Right atrium auricular region (tissue), 2 donors: ENCODE data around the gene SLC12A8. TPM values are rescaled to one million over a fixed set of nuclear protein-coding genes. Genes with fewer than 3 reads are reported as not detected.

Source experiments
- DNase-seq: peaks from one replicate; pipeline ENCODE4 v3.0.0-alpha.2; 2019; ENCODE audit warnings: low spot score
- H3K27ac ChIP-seq, 2 donors: fragments of 200-600 bp; sonication (generic); 1 replicate in 1 of 2; 2 replicates in 1 of 2; pipeline ENCODE4 v1.5.1; 2016 to 2019
- H3K27me3 ChIP-seq, 2 donors: fragments of 200-600 bp; sonication (generic); one replicate each; pipeline versions ENCODE4 v1.5.1 to v1.6.0; 2017 to 2019
- H3K36me3 ChIP-seq: fragments of 200-600 bp; sonication (generic); one replicate; pipeline ENCODE4 v1.5.1; 2016
- H3K4me1 ChIP-seq, 2 donors: fragments of 200-600 bp; sonication (generic); one replicate each; pipeline versions ENCODE4 v1.5.1 to v1.6.0; 2017 to 2019
- H3K4me3 ChIP-seq, 2 donors: fragments of 200-600 bp; sonication (generic); 1 replicate in 1 of 2; 2 replicates in 1 of 2; pipeline ENCODE4 v1.5.1; 2017 to 2019; ENCODE audit warnings: mild to moderate bottlenecking in 1 of 2, moderate library complexity in 1 of 2
- H3K9me3 ChIP-seq, 2 donors: fragments of 200-600 bp; sonication (generic); one replicate each; pipeline ENCODE4 v1.5.1; 2019
- total RNA-seq, 2 donors: library from RNA; depleted of rRNA; stranded (reverse); fragments of >200 nt; gene quantifications; one replicate each; pipeline ENCODE4 v1.1.0, GENCODE V29; 2016
- TF ChIP-seq, protein P1 (sequence below), 2 donors: fragments of 200-600 bp; sonication (generic); IDR thresholded peaks; one replicate each; pipeline ENCODE4 v1.5.1; 2019; ENCODE audit warnings: antibody characterized with exemption in 2 of 2

SLC12A8 gene
- total RNA-seq, 2 donors from 2014 or later, result 1.1 to 1.9 TPM

DNA sequence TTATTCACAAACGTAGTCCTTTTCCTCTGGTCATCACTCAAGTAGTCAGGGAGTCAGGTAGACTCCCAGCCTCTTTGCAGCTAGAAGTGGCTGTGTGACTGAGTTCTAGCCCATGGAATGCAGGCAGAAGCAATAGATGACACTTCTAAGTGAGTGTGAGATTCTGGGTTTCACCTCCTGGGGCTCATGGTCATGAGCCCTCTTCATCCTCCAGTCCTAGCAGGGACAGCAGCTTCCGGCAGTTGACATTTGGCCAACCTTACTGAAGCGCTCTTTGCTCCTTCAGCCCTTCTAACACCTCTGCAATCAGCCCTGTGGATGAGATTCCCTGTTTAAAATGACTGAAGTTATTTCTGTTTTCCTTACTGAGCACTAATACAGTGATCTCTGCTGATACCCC lies 21.8 kb downstream of the SLC12A8 start:
- Histone ChIP-seq H3K4me3 (no peak overlapping the region), H3K27ac (peak overlapping the region in 1 of 2 donors; percentile 40), H3K4me1 (peaks cover 0 to 20% of the 10 kb centered on the region in 2 donors), H3K27me3 (no peaks in the 10 kb centered on the region), H3K36me3 (no peaks in the 10 kb centered on the region), H3K9me3 (no peaks in the 10 kb centered on the region)
- no peak for DNase-seq
- TF ChIP-seq, protein P1, sequence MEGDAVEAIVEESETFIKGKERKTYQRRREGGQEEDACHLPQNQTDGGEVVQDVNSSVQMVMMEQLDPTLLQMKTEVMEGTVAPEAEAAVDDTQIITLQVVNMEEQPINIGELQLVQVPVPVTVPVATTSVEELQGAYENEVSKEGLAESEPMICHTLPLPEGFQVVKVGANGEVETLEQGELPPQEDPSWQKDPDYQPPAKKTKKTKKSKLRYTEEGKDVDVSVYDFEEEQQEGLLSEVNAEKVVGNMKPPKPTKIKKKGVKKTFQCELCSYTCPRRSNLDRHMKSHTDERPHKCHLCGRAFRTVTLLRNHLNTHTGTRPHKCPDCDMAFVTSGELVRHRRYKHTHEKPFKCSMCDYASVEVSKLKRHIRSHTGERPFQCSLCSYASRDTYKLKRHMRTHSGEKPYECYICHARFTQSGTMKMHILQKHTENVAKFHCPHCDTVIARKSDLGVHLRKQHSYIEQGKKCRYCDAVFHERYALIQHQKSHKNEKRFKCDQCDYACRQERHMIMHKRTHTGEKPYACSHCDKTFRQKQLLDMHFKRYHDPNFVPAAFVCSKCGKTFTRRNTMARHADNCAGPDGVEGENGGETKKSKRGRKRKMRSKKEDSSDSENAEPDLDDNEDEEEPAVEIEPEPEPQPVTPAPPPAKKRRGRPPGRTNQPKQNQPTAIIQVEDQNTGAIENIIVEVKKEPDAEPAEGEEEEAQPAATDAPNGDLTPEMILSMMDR (IDR thresholded peaks at IDR 0.05), result no peak

- Histone ChIP-seq H3K36me3 (no peaks in the 10 kb centered on the region), H3K4me1 (peaks cover 0 to 22% of the 10 kb centered on the region in 2 donors), H3K4me3 (no peak overlapping the region), H3K27ac (no peak overlapping the region), H3K27me3 (no peaks in the 10 kb centered on the region), H3K9me3 (no peaks in the 10 kb centered on the region)
- DNase-seq, result no peak
- TF ChIP-seq, protein P1 (IDR thresholded peaks at IDR 0.05), result no peak
Observed at GRCh38 chr3:125189378-125190165, 23.0 kb downstream of the SLC12A8 start.

- Histone ChIP-seq H3K36me3 (no peaks in the 10 kb centered on the region), H3K27me3 (no peaks in the 10 kb centered on the region), H3K9me3 (no peaks in the 10 kb centered on the region), H3K4me3 (no peak overlapping the region), H3K27ac (no peak overlapping the region), H3K4me1 (peaks cover 0 to 22% of the 10 kb centered on the region in 2 donors)
- DNase-seq, result no peak
- TF ChIP-seq, protein P1 (IDR thresholded peaks at IDR 0.05), result no peak
Observed at GRCh38 chr3:125188955-125189354, 23.6 kb downstream of the SLC12A8 start.

DNA sequence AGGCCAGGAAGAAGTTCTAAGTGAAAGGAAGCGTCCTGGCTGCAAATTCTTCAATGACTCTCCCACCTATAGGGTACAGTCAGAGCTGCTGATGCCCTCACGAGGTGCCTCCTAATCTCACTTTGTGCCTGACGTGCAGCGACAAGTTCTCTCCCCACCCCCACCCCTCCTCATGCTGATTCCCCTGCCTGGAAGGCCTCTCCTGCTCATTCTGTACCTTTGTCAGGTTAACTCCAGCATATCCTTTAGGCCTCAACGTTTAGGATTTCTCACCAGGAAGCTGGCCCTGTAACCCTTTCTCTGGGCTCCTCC lies 25.0 kb downstream of the SLC12A8 start:
- TF ChIP-seq, protein P1 (IDR thresholded peaks at IDR 0.05), result no peak
- H3K4me3 ChIP-seq, result no peak overlapping the region
- no peaks in the 10 kb centered on the region for H3K9me3 ChIP-seq
- no peaks in the 10 kb centered on the region for H3K27me3 ChIP-seq
- H3K27ac ChIP-seq, result no peak overlapping the region
- no peak for DNase-seq
- H3K4me1 ChIP-seq, result peaks cover 0 to 22% of the 10 kb centered on the region in 2 donors
- no peaks in the 10 kb centered on the region for H3K36me3 ChIP-seq

DNA sequence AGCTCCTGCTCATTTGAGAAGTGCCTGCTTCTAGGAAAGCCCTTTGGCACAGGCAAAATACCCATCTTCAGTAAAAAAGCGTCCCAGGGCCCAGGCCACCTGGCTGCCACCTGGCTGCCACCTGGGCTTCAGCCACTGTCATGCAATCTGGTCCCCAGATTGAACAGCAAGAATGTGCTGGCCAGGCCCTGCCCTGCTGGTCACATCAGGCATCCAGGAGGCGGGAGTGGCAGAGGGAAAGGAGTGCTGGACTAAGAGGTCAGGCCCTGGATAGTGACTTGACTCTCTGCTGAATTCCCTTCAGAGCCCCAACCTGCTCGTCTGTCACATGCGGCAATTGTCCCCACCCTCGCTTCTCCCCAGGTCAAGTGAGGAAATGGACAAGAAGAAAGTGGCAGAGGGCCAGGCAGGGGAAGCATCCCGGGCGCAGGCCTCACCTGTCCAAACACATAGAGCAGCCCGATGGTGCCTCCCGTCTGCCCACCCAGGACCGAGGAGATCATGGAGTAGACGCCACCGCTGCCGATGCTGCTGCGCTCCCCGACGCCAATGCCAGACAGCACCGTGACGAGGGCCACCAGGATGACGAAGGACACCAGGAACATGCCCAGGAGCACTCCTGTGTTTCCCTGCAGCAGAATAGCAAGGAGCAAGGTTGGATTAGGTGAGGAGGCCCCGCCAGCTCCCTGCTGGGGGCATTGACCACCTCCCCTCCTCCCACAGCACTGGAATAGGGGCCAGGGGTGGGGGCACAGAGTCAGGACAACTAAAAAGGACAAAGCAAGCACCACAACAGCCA lies 25.5 kb downstream of the SLC12A8 start:
- TF ChIP-seq, protein P1 (IDR thresholded peaks at IDR 0.05), result no peak
- Histone ChIP-seq H3K27ac (no peak overlapping the region), H3K4me3 (no peak overlapping the region), H3K4me1 (peaks cover 0 to 22% of the 10 kb centered on the region in 2 donors), H3K36me3 (no peaks in the 10 kb centered on the region), H3K27me3 (no peaks in the 10 kb centered on the region), H3K9me3 (no peaks in the 10 kb centered on the region)
- DNase-seq, result no peak
